Measurements from ENCODE around the gene STK24. TPM values are rescaled to one million over a fixed set of nuclear protein-coding genes. Genes with fewer than 3 reads are reported as not detected.
A peak's percentile ranks its signal among the peaks of the same experiment; 100 is the strongest.

STK24 gene
- total RNA-seq, 1 donor from 2014 or later, result 88.4 TPM

DNA sequence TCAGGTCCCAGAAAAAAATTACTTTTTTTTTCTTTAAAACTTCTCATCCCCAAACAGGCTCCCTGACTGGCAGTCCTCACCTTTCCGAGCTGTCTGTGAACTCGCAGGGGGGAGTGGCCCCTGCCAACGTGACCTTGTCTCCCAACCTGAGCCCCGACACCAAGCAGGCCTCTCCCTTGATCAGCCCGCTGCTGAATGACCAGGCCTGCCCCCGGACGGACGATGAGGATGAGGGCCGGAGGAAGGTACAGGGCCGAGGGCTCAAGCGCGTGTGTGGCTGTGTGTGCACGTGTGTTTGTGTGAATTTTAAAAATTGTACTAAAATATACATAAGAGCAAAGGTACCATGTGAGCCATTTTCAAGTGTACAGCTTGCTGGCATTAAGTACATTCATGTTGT lies 167.6 kb downstream of the STK24 start:
- TF ChIP-seq, protein P1, sequence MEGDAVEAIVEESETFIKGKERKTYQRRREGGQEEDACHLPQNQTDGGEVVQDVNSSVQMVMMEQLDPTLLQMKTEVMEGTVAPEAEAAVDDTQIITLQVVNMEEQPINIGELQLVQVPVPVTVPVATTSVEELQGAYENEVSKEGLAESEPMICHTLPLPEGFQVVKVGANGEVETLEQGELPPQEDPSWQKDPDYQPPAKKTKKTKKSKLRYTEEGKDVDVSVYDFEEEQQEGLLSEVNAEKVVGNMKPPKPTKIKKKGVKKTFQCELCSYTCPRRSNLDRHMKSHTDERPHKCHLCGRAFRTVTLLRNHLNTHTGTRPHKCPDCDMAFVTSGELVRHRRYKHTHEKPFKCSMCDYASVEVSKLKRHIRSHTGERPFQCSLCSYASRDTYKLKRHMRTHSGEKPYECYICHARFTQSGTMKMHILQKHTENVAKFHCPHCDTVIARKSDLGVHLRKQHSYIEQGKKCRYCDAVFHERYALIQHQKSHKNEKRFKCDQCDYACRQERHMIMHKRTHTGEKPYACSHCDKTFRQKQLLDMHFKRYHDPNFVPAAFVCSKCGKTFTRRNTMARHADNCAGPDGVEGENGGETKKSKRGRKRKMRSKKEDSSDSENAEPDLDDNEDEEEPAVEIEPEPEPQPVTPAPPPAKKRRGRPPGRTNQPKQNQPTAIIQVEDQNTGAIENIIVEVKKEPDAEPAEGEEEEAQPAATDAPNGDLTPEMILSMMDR (IDR thresholded peaks at IDR 0.05; ENCODE audit: unreplicated experiment), result no peak
- no peak overlapping the region for H3K4me3 Mint-ChIP-seq
- no peak for DNase-seq (ENCODE audit: low spot score in 2 of 2, unreplicated experiment in 2 of 2)
- no peaks in the 10 kb centered on the region for H3K27me3 Mint-ChIP-seq (ENCODE audit: low read depth)
- no peak overlapping the region for H3K27ac Mint-ChIP-seq
- H3K9me3 Mint-ChIP-seq, result no peaks in the 10 kb centered on the region
- H3K4me1 Mint-ChIP-seq, result peaks cover 31% of the 10 kb centered on the region
- peaks cover 49% of the 10 kb centered on the region for H3K36me3 Mint-ChIP-seq

GRCh38 chr13:98407575-98407974 lies 169.3 kb downstream of the STK24 start:
- H3K27me3 Mint-ChIP-seq (ENCODE audit: low read depth), result no peaks in the 10 kb centered on the region
- no peak overlapping the region for H3K4me3 Mint-ChIP-seq
- H3K36me3 Mint-ChIP-seq, result peaks cover 45% of the 10 kb centered on the region
- DNase-seq (ENCODE audit: low spot score in 2 of 2, unreplicated experiment in 2 of 2), result no peak
- TF ChIP-seq, protein P1 (IDR thresholded peaks at IDR 0.05; ENCODE audit: unreplicated experiment), result no peak
- peaks cover 31% of the 10 kb centered on the region for H3K4me1 Mint-ChIP-seq
- no peaks in the 10 kb centered on the region for H3K9me3 Mint-ChIP-seq
- no peak overlapping the region for H3K27ac Mint-ChIP-seq

- TF ChIP-seq, protein P1 (IDR thresholded peaks at IDR 0.05; ENCODE audit: unreplicated experiment), result no peak
- no peak for DNase-seq (ENCODE audit: low spot score in 2 of 2, unreplicated experiment in 2 of 2)
- Mint-ChIP-seq H3K27me3 (ENCODE audit: low read depth) (no peaks in the 10 kb centered on the region), H3K9me3 (no peaks in the 10 kb centered on the region), H3K27ac (peak overlapping the region; percentile 33), H3K36me3 (peaks cover 44% of the 10 kb centered on the region), H3K4me1 (peaks cover 32% of the 10 kb centered on the region), H3K4me3 (no peak overlapping the region)
Observed at GRCh38 chr13:98406971-98407370, 169.9 kb downstream of the STK24 start.

DNA sequence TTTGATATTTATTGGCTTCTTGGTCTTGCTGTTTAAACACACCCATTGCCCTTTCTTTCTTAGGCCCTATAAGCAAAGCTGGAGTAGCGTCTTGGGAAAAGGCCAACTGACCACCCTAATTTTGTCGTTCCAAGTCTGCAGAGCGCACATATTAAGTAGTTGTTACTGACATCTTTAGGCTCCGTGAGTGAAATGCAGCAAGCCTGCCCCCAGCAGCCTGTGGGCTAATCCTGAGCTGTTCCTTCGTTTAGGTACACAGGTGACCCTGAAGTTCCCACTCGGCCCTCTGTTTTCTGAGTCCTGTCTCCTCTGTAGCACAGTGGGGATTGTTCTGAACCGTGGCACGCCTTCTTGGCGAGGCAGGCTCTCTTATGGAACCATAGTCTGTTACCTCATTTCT lies 170.5 kb downstream of the STK24 start:
- no peak for DNase-seq (ENCODE audit: low spot score in 2 of 2, unreplicated experiment in 2 of 2)
- Mint-ChIP-seq H3K9me3 (no peaks in the 10 kb centered on the region), H3K36me3 (peaks cover 42% of the 10 kb centered on the region), H3K27ac (no peak overlapping the region), H3K4me1 (peaks cover 31% of the 10 kb centered on the region), H3K4me3 (no peak overlapping the region), H3K27me3 (ENCODE audit: low read depth) (no peaks in the 10 kb centered on the region)
- TF ChIP-seq, protein P1 (IDR thresholded peaks at IDR 0.05; ENCODE audit: unreplicated experiment), result no peak

- Mint-ChIP-seq H3K4me1 (peaks cover 29% of the 10 kb centered on the region), H3K36me3 (peaks cover 44% of the 10 kb centered on the region), H3K9me3 (no peaks in the 10 kb centered on the region), H3K4me3 (no peak overlapping the region), H3K27me3 (ENCODE audit: low read depth) (no peaks in the 10 kb centered on the region), H3K27ac (no peak overlapping the region)
- TF ChIP-seq, protein P1 (IDR thresholded peaks at IDR 0.05; ENCODE audit: unreplicated experiment), result no peak
- DNase-seq (ENCODE audit: low spot score in 2 of 2, unreplicated experiment in 2 of 2), result no peak
Observed at GRCh38 chr13:98405690-98406344, 171.1 kb downstream of the STK24 start.

Measured in mesothelial cell of epicardium (in vitro differentiated cells).